Tibial artery (tissue), 4 donors: ENCODE results near the gene RCOR1.

Experiments used
- DNase-seq, 2 donors: peaks; one replicate each; pipeline ENCODE4 v3.0.0-alpha.2; 2019
- H3K27ac ChIP-seq, 2 donors: fragments of 200-600 bp; sonication (generic) in 1 of 2; 1 replicate in 1 of 2; 2 replicates in 1 of 2; pipeline ENCODE4 v1.5.1; 2018 to 2019; ENCODE audit warnings: mild to moderate bottlenecking in 1 of 2
- H3K27me3 ChIP-seq, 2 donors: fragments of 200-600 bp; sonication (generic) in 1 of 2; one replicate each; pipeline versions ENCODE4 v1.5.1 to v1.6.0; 2016 to 2019
- H3K36me3 ChIP-seq, 3 donors: fragments of 200-600 bp; sonication (generic) in 2 of 3; one replicate each; pipeline ENCODE4 v1.5.1; 2016 to 2019; ENCODE audit warnings: mild to moderate bottlenecking in 2 of 3
- H3K4me1 ChIP-seq, 4 donors: fragments of 200-600 bp; sonication (generic) in 2 of 4; 1 replicate in 3 of 4; 2 replicates in 1 of 4; pipeline ENCODE4 v1.5.1; 2016 to 2019
- H3K4me3 ChIP-seq, 2 donors: fragments of 200-600 bp; sonication (generic) in 1 of 2; 1 replicate in 1 of 2; 2 replicates in 1 of 2; pipeline ENCODE4 v1.5.1; 2018 to 2019; ENCODE audit warnings: mild to moderate bottlenecking in 2 of 2
- H3K9me3 ChIP-seq, 3 donors: fragments of 200-600 bp; sonication (generic) in 1 of 3; one replicate each; pipeline ENCODE4 v1.5.1; 2016 to 2019
- CTCF ChIP-seq, 2 experiments: fragments of 200-600 bp in 1 of 2; fragments of 450-650 bp in 1 of 2; IDR thresholded peaks; one replicate each; pipeline ENCODE4 v1.5.1; 2017 to 2019; ENCODE audit warnings: antibody characterized with exemption in 2 of 2, mild to moderate bottlenecking in 1 of 2, moderate library complexity in 1 of 2
- intact Hi-C: fragments of 100-400 bp; cut with DNase I; formaldehyde crosslinking; loops from one replicate; pipeline ENCODE4 v1.15.0; 2023; ENCODE audit warnings: low total_unique reads

The RCOR1 gene

GRCh38 chr14:102557434-102558226, 34.8 kb upstream of the RCOR1 start:
- intact Hi-C loops: no loop called here
- DNase-seq: no peak
- H3K9me3 ChIP-seq: no peaks in the 10 kb centered on the region
- H3K36me3 ChIP-seq: no peaks in the 10 kb centered on the region
- TF ChIP-seq CTCF (IDR thresholded peaks at IDR 0.05): no peak
- H3K4me1 ChIP-seq: peaks cover 0 to 15% (median 4%) of the 10 kb centered on the region in 4 donors
- no peaks in the 10 kb centered on the region for H3K27me3 ChIP-seq
- no peak overlapping the region for H3K4me3 ChIP-seq
- no peak overlapping the region for H3K27ac ChIP-seq

- peaks cover 0 to 5% (median 0%) of the 10 kb centered on the region in 3 donors for H3K9me3 ChIP-seq
- no peak for TF ChIP-seq CTCF (IDR thresholded peaks at IDR 0.05)
- DNase-seq: no peak
Observed at GRCh38 chr14:102558556-102558955, 33.9 kb upstream of the RCOR1 start.

GRCh38 chr14:102560458-102561261, 31.8 kb upstream of the RCOR1 start:
- Histone ChIP-seq H3K27ac (no peak overlapping the region), H3K36me3 (no peaks in the 10 kb centered on the region)
- intact Hi-C loops: no loop called here

More at GRCh38 chr14:102558556-102558955, 33.9 kb upstream of the RCOR1 start:
- H3K36me3 ChIP-seq: no peaks in the 10 kb centered on the region
- H3K4me3 ChIP-seq: no peak overlapping the region
- no peaks in the 10 kb centered on the region for H3K27me3 ChIP-seq
- H3K4me1 ChIP-seq: peaks cover 0 to 15% (median 4%) of the 10 kb centered on the region in 4 donors
- intact Hi-C loops: no loop called here
- H3K27ac ChIP-seq: no peak overlapping the region

GRCh38 chr14:102565331-102565887, 27.0 kb upstream of the RCOR1 start:
- intact Hi-C loops: no loop called here
- no peak for TF ChIP-seq CTCF (IDR thresholded peaks at IDR 0.05)
- no peak for DNase-seq
- H3K27ac ChIP-seq: no peak overlapping the region
- no peak overlapping the region for H3K4me3 ChIP-seq
- H3K9me3 ChIP-seq: peaks cover 0 to 7% (median 0%) of the 10 kb centered on the region in 3 donors
- H3K36me3 ChIP-seq: no peaks in the 10 kb centered on the region
- no peaks in the 10 kb centered on the region for H3K4me1 ChIP-seq
- H3K27me3 ChIP-seq: no peaks in the 10 kb centered on the region

More at GRCh38 chr14:102560458-102561261, 31.8 kb upstream of the RCOR1 start:
- no peak for TF ChIP-seq CTCF (IDR thresholded peaks at IDR 0.05)
- Histone ChIP-seq H3K4me1 (peaks cover 0 to 5% (median 2%) of the 10 kb centered on the region in 4 donors), H3K4me3 (no peak overlapping the region), H3K27me3 (no peaks in the 10 kb centered on the region), H3K9me3 (peaks cover 0 to 7% (median 0%) of the 10 kb centered on the region in 3 donors)
- DNase-seq: no peak

- TF ChIP-seq CTCF (IDR thresholded peaks at IDR 0.05): no peak
- peaks cover 0 to 1% of the 10 kb centered on the region in 2 donors for H3K27me3 ChIP-seq
Observed at GRCh38 chr14:102565959-102566358, 26.5 kb upstream of the RCOR1 start.

More at GRCh38 chr14:102565959-102566358, 26.5 kb upstream of the RCOR1 start:
- Histone ChIP-seq H3K4me3 (no peak overlapping the region), H3K9me3 (peaks cover 0 to 7% (median 0%) of the 10 kb centered on the region in 3 donors), H3K36me3 (no peaks in the 10 kb centered on the region), H3K27ac (no peak overlapping the region), H3K4me1 (no peaks in the 10 kb centered on the region)
- no peak for DNase-seq
- intact Hi-C loops: no loop called here
